MCF 10A (cell line): ENCODE results near the gene MTERF4. TPM values are rescaled to one million over a fixed set of nuclear protein-coding genes. Genes with fewer than 3 reads are reported as not detected.

Experiments
- BruUV-seq: library from RNA; stranded (reverse); fragments of 400-500 nt; replicated peaks from 2 replicates; lab custom pipeline; 2021; lab: Mats Ljungman, UMichigan
- CTCF ChIA-PET: fragments of 300-600 bp; sonication (Branson Sonifier 250); formaldehyde crosslinking; extraction: SDS; loops from one replicate; lab custom pipeline; 2021; ENCODE audit warnings: antibody characterized with exemption, inconsistent platforms; lab: Yijun Ruan, JAX
- POLR2A ChIA-PET: fragments of 300-600, 350-650 bp; sonication (Branson Sonifier 250); formaldehyde crosslinking; extraction: SDS; loops from one replicate; lab custom pipeline; 2020; ENCODE audit warnings: antibody characterized with exemption, inconsistent platforms; lab: Yijun Ruan, JAX
- DNase-seq: peaks from one replicate; pipeline ENCODE4 v3.0.0-alpha.2; 2018; ENCODE audit not compliant: unreplicated experiment
- H3K27ac Mint-ChIP-seq: one replicate; pipeline ENCODE4 v1.8.0; 2022; ENCODE audit warnings: mild to moderate bottlenecking, low read depth, mixed read lengths; ENCODE audit not compliant: unreplicated experiment
- H3K27me3 Mint-ChIP-seq: one replicate; pipeline ENCODE4 v1.8.0; 2022; ENCODE audit warnings: mixed read lengths; ENCODE audit not compliant: insufficient read depth, unreplicated experiment
- H3K36me3 Mint-ChIP-seq: one replicate; pipeline ENCODE4 v1.8.0; 2022; ENCODE audit warnings: mild to moderate bottlenecking, moderate library complexity, mixed read lengths; ENCODE audit not compliant: insufficient read depth, unreplicated experiment
- H3K4me1 Mint-ChIP-seq: one replicate; pipeline ENCODE4 v1.8.0; 2022; ENCODE audit warnings: mixed read lengths; ENCODE audit not compliant: insufficient read depth, unreplicated experiment
- H3K4me3 Mint-ChIP-seq: one replicate; pipeline ENCODE4 v1.8.0; 2022; ENCODE audit warnings: mild to moderate bottlenecking, moderate library complexity, mixed read lengths; ENCODE audit not compliant: unreplicated experiment
- H3K9me3 Mint-ChIP-seq: one replicate; pipeline ENCODE4 v1.8.0; 2022; ENCODE audit warnings: mixed read lengths; ENCODE audit not compliant: unreplicated experiment
- intact Hi-C: fragments of 100-400 bp; cut with micrococcal nuclease; formaldehyde crosslinking; loops from 2 replicates; pipeline ENCODE4 v1.14.1; 2022
- total RNA-seq: library from RNA; stranded (reverse); gene quantifications from 2 replicates; pipeline ENCODE4 v1.2.3, GENCODE V29; 2022
- TF ChIP-seq, protein P1 (sequence below): fragments of 200-600 bp; IDR thresholded peaks from one replicate; pipeline ENCODE4 v1.8.0; 2022; ENCODE audit warnings: antibody characterized with exemption, mild to moderate bottlenecking; ENCODE audit not compliant: unreplicated experiment

Gene MTERF4
- total RNA-seq, 1 experiment from 2014 or later: 29.9 TPM

DNA sequence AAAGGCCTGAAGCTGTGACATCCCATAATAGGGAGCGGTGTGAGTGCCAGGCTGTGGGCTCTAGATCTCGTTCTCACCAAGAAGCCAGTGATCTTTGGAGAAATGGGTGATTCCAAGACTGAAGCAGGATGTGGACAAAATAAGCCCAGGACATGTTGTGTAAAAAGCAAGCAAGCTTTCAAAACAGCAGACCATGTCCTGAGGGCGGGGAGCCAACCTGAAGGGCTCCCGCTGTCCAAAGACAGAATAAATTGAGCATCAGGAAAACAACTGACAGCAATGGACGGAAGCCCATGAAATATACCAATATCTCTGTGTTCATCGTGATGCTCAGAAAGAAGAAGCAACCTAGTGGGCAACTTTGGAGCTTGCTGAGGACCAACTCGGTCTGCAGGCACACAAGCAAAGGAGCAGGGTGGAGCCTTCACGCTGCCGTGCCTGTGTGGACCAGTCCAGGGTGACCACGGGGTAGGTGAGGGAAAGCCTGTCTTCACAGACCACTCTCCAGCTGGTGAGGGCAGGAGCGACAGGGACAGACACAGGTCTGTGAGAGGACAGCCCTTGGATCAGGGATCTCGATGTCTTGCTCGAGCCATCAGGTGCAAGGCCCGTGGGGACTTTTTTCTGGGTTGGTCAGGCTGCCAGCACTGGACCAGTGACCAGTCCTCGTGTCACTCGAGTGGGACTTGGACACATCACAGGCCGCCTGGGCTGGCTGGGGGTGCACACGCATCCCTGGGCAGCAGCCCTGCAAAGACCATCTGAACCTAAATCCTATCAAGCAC, 21.5 kb downstream of the MTERF4 start:
- DNase-seq: no peak
- H3K4me3 Mint-ChIP-seq: no peak overlapping the region
- TF ChIP-seq, protein P1, sequence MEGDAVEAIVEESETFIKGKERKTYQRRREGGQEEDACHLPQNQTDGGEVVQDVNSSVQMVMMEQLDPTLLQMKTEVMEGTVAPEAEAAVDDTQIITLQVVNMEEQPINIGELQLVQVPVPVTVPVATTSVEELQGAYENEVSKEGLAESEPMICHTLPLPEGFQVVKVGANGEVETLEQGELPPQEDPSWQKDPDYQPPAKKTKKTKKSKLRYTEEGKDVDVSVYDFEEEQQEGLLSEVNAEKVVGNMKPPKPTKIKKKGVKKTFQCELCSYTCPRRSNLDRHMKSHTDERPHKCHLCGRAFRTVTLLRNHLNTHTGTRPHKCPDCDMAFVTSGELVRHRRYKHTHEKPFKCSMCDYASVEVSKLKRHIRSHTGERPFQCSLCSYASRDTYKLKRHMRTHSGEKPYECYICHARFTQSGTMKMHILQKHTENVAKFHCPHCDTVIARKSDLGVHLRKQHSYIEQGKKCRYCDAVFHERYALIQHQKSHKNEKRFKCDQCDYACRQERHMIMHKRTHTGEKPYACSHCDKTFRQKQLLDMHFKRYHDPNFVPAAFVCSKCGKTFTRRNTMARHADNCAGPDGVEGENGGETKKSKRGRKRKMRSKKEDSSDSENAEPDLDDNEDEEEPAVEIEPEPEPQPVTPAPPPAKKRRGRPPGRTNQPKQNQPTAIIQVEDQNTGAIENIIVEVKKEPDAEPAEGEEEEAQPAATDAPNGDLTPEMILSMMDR: no peak
- POLR2A ChIA-PET: interaction anchor here (0.6 kb wide), 1 partner anchor 21 kb away, joined by 7 read pairs; the partner anchor contains the start of gene MTERF4
- no peak overlapping the region for H3K27ac Mint-ChIP-seq
- no peaks in the 10 kb centered on the region for H3K4me1 Mint-ChIP-seq
- H3K27me3 Mint-ChIP-seq: no peaks in the 10 kb centered on the region
- H3K36me3 Mint-ChIP-seq: peaks cover 30% of the 10 kb centered on the region
- no TSS peak for BruUV-seq
- no peaks in the 10 kb centered on the region for H3K9me3 Mint-ChIP-seq
- CTCF ChIA-PET: no interaction called here
- intact Hi-C loops: no loop called here

DNA sequence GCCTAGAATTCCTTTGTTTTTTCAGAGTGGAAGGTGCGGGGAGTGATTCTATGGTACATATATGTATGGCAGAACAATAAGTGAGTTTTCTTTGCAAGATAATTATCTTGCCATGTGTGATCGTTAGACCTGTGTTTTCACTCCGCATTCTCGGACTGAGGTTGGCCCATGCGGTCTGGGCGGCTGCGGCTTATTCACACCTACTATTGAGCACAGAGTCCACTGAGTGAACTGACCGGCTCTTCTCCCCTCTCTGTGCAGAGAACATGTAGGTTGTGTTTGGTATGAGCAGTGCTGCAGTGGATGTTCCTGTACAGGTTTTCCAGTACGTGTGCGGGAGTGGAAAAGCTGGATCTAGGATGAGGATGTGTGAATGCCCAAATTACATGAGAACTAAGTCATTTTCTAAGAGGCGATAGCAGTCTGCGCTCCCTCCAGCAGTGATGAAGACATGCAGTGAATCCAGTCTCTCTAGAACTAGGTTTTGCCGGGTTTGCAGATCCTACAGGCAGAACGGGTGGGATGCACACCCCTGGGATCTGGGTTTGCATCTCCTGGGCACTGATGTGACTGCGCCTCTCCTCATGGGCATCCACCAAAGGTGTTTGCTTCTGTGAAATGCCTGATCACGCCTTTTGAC, 27.1 kb downstream of the MTERF4 start:
- Mint-ChIP-seq H3K36me3 (peaks cover 16% of the 10 kb centered on the region), H3K4me1 (no peaks in the 10 kb centered on the region), H3K27me3 (no peaks in the 10 kb centered on the region), H3K9me3 (no peaks in the 10 kb centered on the region), H3K27ac (no peak overlapping the region), H3K4me3 (no peak overlapping the region)
- ChIA-PET CTCF (no interaction called here), POLR2A (no interaction called here)
- TF ChIP-seq, protein P1: no peak
- intact Hi-C loops: loop anchor here (5.0 kb wide), 1 partner anchor 223 kb away; no protein-coding TSS in a partner anchor
- DNase-seq: no peak
- no TSS peak for BruUV-seq

DNA sequence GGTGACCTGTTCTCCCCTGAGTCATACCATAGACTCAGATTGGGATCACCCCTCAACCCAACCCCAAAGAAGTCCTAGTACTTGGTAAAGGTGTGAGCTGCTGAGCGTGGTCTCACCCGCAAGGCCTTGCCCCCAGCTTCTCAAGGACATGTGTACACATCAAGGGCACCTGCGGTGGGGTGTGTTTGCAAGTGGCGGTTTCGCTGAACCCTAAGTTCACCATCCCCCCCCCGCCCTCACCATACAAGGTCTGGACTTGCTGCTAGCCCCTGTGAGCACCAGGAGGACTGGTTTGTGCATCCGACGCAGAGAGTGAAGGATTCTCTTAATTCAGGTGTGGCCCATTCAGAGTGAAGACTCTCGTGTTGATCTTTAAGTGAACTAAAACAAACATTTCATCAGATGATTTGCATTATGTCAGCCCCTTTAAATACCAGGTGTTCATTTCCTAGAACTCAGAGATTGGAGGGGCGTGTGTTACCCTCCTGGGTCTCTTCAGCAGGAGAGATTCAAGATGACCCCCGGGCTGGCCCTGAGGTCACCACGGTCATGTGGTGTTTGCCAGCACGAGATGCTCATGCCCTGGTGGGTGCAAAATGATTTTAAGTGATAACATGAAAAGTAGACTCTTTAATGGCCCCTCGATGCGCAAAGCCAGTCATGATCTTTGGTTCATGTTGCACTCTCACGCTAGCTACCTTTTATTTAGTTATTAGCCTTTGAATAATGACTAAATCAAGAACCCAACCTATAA, 27.8 kb downstream of the MTERF4 start:
- no TSS peak for BruUV-seq
- Mint-ChIP-seq H3K36me3 (peaks cover 12% of the 10 kb centered on the region), H3K4me1 (no peaks in the 10 kb centered on the region), H3K4me3 (no peak overlapping the region), H3K27me3 (no peaks in the 10 kb centered on the region), H3K27ac (no peak overlapping the region), H3K9me3 (no peaks in the 10 kb centered on the region)
- ChIA-PET POLR2A (no interaction called here), CTCF (no interaction called here)
- TF ChIP-seq, protein P1: no peak
- DNase-seq: no peak
- intact Hi-C loops: no loop called here
